MM.1S (cell line): Measurements from ENCODE around the gene CDO1.

Source experiments
- DNase-seq: peaks from one replicate; pipeline ENCODE4 v3.0.0-alpha.2; 2015
- H2AFZ ChIP-seq: fragments of 300-600 bp; sonication (generic); 2 replicates; pipeline ENCODE4 v1.6.0; 2016; ENCODE audit warnings: antibody characterized with exemption, low read length
- H3F3A ChIP-seq: fragments of 300-600 bp; sonication (generic); 2 replicates; pipeline ENCODE4 v1.6.1; 2016; ENCODE audit warnings: mild to moderate bottlenecking, antibody characterized with exemption, low read length, moderate library complexity, mixed read lengths; ENCODE audit not compliant: insufficient read depth
- H3K27ac ChIP-seq: fragments of 300-600 bp; sonication (generic); 2 replicates; pipeline ENCODE4 v1.5.1; 2016; ENCODE audit warnings: mild to moderate bottlenecking, low read length
- H3K27me3 ChIP-seq: fragments of 300-600 bp; sonication (generic); replicated peaks from 2 replicates; pipeline ENCODE4 v1.6.0; 2016; ENCODE audit warnings: low read length; ENCODE audit not compliant: insufficient read depth
- H3K36me3 ChIP-seq: fragments of 300-600 bp; sonication (generic); replicated peaks from 2 replicates; pipeline ENCODE4 v1.6.1; 2016; ENCODE audit warnings: mild to moderate bottlenecking, low read length, mixed read lengths; ENCODE audit not compliant: insufficient read depth
- H3K4me1 ChIP-seq: fragments of 300-600 bp; sonication (generic); 2 replicates; pipeline ENCODE4 v1.6.1; 2016; ENCODE audit warnings: low read length, mixed read lengths
- H3K4me2 ChIP-seq: fragments of 300-600 bp; sonication (generic); 2 replicates; pipeline ENCODE4 v1.6.0; 2016; ENCODE audit warnings: low read depth, low read length
- H3K4me3 ChIP-seq: fragments of 300-600 bp; sonication (generic); 2 replicates; pipeline ENCODE4 v1.5.1; 2016; ENCODE audit warnings: low read length, mixed read lengths
- H3K79me2 ChIP-seq: fragments of 300-600 bp; sonication (generic); 2 replicates; pipeline ENCODE4 v1.6.1; 2016; ENCODE audit warnings: mixed run types, low read length, mixed read lengths
- H3K9ac ChIP-seq: fragments of 300-600 bp; sonication (generic); 2 replicates; pipeline ENCODE4 v1.6.1; 2016; ENCODE audit warnings: low read length, mixed read lengths
- H3K9me2 ChIP-seq: fragments of 300-600 bp; sonication (generic); replicated peaks from 2 replicates; pipeline ENCODE4 v1.6.1; 2016; ENCODE audit warnings: mild to moderate bottlenecking, low read length, mixed read lengths; ENCODE audit not compliant: insufficient read depth
- H3K9me3 ChIP-seq: fragments of 300-600 bp; sonication (generic); replicated peaks from 2 replicates; pipeline ENCODE4 v1.6.1; 2016; ENCODE audit warnings: mild to moderate bottlenecking, low read length, mixed read lengths; ENCODE audit not compliant: insufficient read depth
- H4K20me1 ChIP-seq: fragments of 300-600 bp; sonication (generic); 2 replicates; pipeline ENCODE4 v1.6.1; 2016; ENCODE audit warnings: mild to moderate bottlenecking, low read length, moderate library complexity, mixed read lengths; ENCODE audit not compliant: insufficient read depth
- EZH2 ChIP-seq: fragments of 300-600 bp; sonication (generic); optimal IDR thresholded peaks from 2 replicates; pipeline ENCODE3; 2017; ENCODE audit warnings: low read depth, mild to moderate bottlenecking, antibody characterized with exemption, low read length, mixed read lengths
- EZH2phosphoT487 ChIP-seq: fragments of 300-600 bp; sonication (generic); IDR thresholded peaks from 2 replicates; pipeline ENCODE4 v1.6.1; 2018; ENCODE audit warnings: antibody characterized with exemption, low read length
- TF ChIP-seq, protein P1 (sequence below): fragments of 300-600 bp; sonication (generic); IDR thresholded peaks from 2 replicates; pipeline ENCODE4 v1.5.1; 2016; ENCODE audit warnings: antibody characterized with exemption, low read length, mixed read lengths

Gene CDO1

DNA sequence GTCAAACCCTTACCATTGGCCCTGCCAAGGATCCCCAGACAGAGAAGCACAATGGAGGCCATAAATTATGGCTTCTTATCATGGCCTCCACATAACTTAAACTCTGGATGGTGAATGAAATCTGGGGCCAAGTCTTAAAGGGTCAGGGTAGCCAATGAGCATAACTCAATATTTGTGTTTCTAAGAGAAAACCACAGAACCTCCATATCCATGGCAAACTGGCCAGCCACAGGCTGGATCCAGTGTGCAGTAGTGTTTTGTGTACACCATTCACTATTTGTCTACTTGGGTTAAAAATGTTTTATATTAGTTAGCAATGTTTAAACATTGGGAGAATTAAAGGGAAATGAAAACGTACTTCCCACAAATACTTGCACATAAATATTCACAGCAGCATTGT, 60.8 kb downstream of the CDO1 start:
- no peaks in the 10 kb centered on the region for H3K27me3 ChIP-seq
- no peak overlapping the region for H3K9ac ChIP-seq
- H2AFZ ChIP-seq: no peak overlapping the region
- DNase-seq: no peak
- no peaks in the 10 kb centered on the region for H3K36me3 ChIP-seq
- no peaks in the 10 kb centered on the region for H4K20me1 ChIP-seq
- TF ChIP-seq EZH2phosphoT487 (no peak), EZH2 (no peak)
- TF ChIP-seq, protein P1, sequence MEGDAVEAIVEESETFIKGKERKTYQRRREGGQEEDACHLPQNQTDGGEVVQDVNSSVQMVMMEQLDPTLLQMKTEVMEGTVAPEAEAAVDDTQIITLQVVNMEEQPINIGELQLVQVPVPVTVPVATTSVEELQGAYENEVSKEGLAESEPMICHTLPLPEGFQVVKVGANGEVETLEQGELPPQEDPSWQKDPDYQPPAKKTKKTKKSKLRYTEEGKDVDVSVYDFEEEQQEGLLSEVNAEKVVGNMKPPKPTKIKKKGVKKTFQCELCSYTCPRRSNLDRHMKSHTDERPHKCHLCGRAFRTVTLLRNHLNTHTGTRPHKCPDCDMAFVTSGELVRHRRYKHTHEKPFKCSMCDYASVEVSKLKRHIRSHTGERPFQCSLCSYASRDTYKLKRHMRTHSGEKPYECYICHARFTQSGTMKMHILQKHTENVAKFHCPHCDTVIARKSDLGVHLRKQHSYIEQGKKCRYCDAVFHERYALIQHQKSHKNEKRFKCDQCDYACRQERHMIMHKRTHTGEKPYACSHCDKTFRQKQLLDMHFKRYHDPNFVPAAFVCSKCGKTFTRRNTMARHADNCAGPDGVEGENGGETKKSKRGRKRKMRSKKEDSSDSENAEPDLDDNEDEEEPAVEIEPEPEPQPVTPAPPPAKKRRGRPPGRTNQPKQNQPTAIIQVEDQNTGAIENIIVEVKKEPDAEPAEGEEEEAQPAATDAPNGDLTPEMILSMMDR: no peak
- H3K79me2 ChIP-seq: no peaks in the 10 kb centered on the region
- H3K4me2 ChIP-seq: no peak overlapping the region
- H3K9me2 ChIP-seq: no peaks in the 10 kb centered on the region
- no peaks in the 10 kb centered on the region for H3K4me1 ChIP-seq
- H3K9me3 ChIP-seq: no peaks in the 10 kb centered on the region
- H3K4me3 ChIP-seq: no peak overlapping the region
- no peak overlapping the region for H3K27ac ChIP-seq
- H3F3A ChIP-seq: no peaks in the 10 kb centered on the region
